Measurements from ENCODE around the gene NPTX2. TPM values are rescaled to one million over a fixed set of nuclear protein-coding genes. Genes with fewer than 3 reads are reported as not detected.

Gene NPTX2
- total and polyA plus RNA-seq, 2 donors from 2014 or later: 0.26 to 2.0 TPM

DNA sequence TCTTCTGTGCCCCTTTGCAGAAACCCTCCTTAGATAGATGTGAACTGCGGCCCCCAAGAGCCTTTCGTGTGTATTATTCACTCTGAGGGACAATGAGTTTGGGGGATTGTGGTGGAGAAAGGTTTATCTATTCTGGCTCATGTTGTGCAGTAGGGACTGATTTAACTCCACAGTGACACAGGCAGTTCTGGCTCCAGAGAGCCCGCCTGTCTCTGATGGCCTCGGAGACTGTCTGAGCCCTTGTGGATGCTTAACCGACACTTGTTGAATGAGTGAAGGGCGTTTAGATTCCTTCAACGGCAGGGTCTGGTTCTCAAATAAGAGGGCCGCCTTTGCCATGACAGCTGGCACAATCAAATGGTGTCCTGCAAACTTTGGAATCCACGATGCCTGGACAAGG is 5.8 kb downstream of the NPTX2 start:
- Histone ChIP-seq H3K27ac (ENCODE audit: low read depth in 2 of 2, low read length in 2 of 2) (no peak overlapping the region), H3K4me3 (ENCODE audit: low read length in 3 of 3) (no peak overlapping the region), H3K9ac (ENCODE audit: low read length in 3 of 3) (no peak overlapping the region), H3K36me3 (ENCODE audit: control insufficient read depth in 2 of 3, insufficient read depth in 3 of 3, low read length in 3 of 3) (no peaks in the 10 kb centered on the region), H3K27me3 (ENCODE audit: control insufficient read depth, insufficient read depth, low read length) (peaks cover 15% of the 10 kb centered on the region), H3K9me3 (ENCODE audit: control insufficient read depth in 2 of 3, insufficient read depth in 1 of 3, low read length in 3 of 3) (no peaks in the 10 kb centered on the region), H3K4me1 (ENCODE audit: control insufficient read depth in 2 of 3, insufficient read depth in 2 of 3, low read depth in 1 of 3, low read length in 3 of 3) (no peaks in the 10 kb centered on the region)
- no peak for FAIRE-seq
- intact Hi-C loops (cut with DNase I): no loop called here
- no peak for TF ChIP-seq CTCF (IDR thresholded peaks at IDR 0.05; ENCODE audit: borderline replicate concordance, extremely low read depth, insufficient read depth)
- DNase-seq: no peak

DNA sequence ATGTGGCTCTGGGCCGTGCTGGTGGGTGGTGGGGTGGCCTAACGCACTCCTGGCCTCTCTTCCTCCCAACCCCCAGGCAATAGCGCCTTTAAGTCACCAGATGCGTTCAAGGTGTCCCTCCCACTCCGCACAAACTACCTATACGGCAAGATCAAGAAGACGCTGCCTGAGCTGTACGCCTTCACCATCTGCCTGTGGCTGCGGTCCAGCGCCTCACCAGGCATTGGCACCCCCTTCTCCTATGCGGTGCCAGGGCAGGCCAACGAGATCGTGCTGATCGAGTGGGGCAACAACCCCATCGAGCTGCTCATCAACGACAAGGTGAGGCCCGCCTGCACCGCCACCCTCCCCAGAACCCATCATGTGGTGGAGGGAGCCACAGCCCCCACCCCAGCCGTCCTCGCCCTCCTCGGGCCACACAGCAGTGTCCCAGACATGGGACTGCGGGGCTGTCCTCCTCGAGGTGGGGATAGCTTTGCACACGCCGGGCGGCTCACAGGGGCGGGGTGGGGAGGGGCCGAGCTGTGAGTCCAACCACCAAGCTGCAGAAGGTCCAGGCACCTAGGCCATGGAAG is 7.8 kb downstream of the NPTX2 start:
- Histone ChIP-seq H3K27me3 (ENCODE audit: control insufficient read depth, insufficient read depth, low read length) (peaks cover 3% of the 10 kb centered on the region), H3K36me3 (ENCODE audit: control insufficient read depth in 2 of 3, insufficient read depth in 3 of 3, low read length in 3 of 3) (no peaks in the 10 kb centered on the region), H3K27ac (ENCODE audit: low read depth in 2 of 2, low read length in 2 of 2) (no peak overlapping the region), H3K4me1 (ENCODE audit: control insufficient read depth in 2 of 3, insufficient read depth in 2 of 3, low read depth in 1 of 3, low read length in 3 of 3) (no peaks in the 10 kb centered on the region), H3K9me3 (ENCODE audit: control insufficient read depth in 2 of 3, insufficient read depth in 1 of 3, low read length in 3 of 3) (no peaks in the 10 kb centered on the region), H3K4me3 (ENCODE audit: low read length in 3 of 3) (no peak overlapping the region), H3K9ac (ENCODE audit: low read length in 3 of 3) (no peak overlapping the region)
- FAIRE-seq (no peak), DNase-seq (no peak)
- intact Hi-C loops (cut with DNase I): no loop called here
- TF ChIP-seq CTCF (IDR thresholded peaks at IDR 0.05; ENCODE audit: borderline replicate concordance, extremely low read depth, insufficient read depth): no peak

GRCh38 chr7:98626460-98627412 is 9.7 kb downstream of the NPTX2 start:
- TF ChIP-seq CTCF (IDR thresholded peaks at IDR 0.05; ENCODE audit: borderline replicate concordance, extremely low read depth, insufficient read depth): no peak
- intact Hi-C loops (cut with DNase I): no loop called here
- H3K4me1 ChIP-seq (ENCODE audit: control insufficient read depth in 2 of 3, insufficient read depth in 2 of 3, low read depth in 1 of 3, low read length in 3 of 3): no peaks in the 10 kb centered on the region
- H3K36me3 ChIP-seq (ENCODE audit: control insufficient read depth in 2 of 3, insufficient read depth in 3 of 3, low read length in 3 of 3): no peaks in the 10 kb centered on the region
- FAIRE-seq (no peak), DNase-seq (peak in 3 of 5 donors; percentile 30 to 48 (median 46))
- H3K27me3 ChIP-seq (ENCODE audit: control insufficient read depth, insufficient read depth, low read length): no peaks in the 10 kb centered on the region
- H3K9ac ChIP-seq (ENCODE audit: low read length in 3 of 3): no peak overlapping the region
- no peak overlapping the region for H3K4me3 ChIP-seq (ENCODE audit: low read length in 3 of 3)
- peaks cover 0 to 2% (median 0%) of the 10 kb centered on the region in 3 donors for H3K9me3 ChIP-seq (ENCODE audit: control insufficient read depth in 2 of 3, insufficient read depth in 1 of 3, low read length in 3 of 3)
- no peak overlapping the region for H3K27ac ChIP-seq (ENCODE audit: low read depth in 2 of 2, low read length in 2 of 2)

All from kidney (tissue), 14 donors.